SU-DHL-6 (cell line): Measurements from ENCODE around the gene MRM2.

Experiments
- H2AFZ ChIP-seq: fragments of 200-600 bp; sonication (generic); 2 replicates; pipeline ENCODE4 v1.6.1; 2014; ENCODE audit warnings: low read depth, mild to moderate bottlenecking, moderate library complexity, mixed read lengths, antibody characterized with exemption, low read length; ENCODE audit not compliant: severe bottlenecking
- H3F3A ChIP-seq: fragments of 200-600 bp; shearing (Covaris generic); 2 replicates; pipeline ENCODE4 v1.6.0; 2016; ENCODE audit warnings: antibody characterized with exemption, mild to moderate bottlenecking; ENCODE audit not compliant: insufficient read depth
- H3K27ac ChIP-seq: fragments of 200-600 bp; sonication (generic); 2 replicates; pipeline ENCODE4 v1.5.1; 2016; ENCODE audit warnings: low read depth, mild to moderate bottlenecking, low read length, moderate library complexity, mixed read lengths
- H3K27me3 ChIP-seq: fragments of 200-600 bp; sonication (generic), shearing (Covaris generic); 2 replicates; pipeline ENCODE4 v1.6.0; 2014; ENCODE audit warnings: mild to moderate bottlenecking, low read length
- H3K36me3 ChIP-seq: fragments of 200-600 bp; sonication (generic); 2 replicates; pipeline ENCODE4 v1.6.1; 2014; ENCODE audit warnings: mild to moderate bottlenecking, low read length, mixed read lengths
- H3K4me2 ChIP-seq: fragments of 300-600, 200-600 bp; shearing (Covaris generic), sonication (generic); 2 replicates; pipeline ENCODE4 v1.6.0; 2014; ENCODE audit warnings: low read length, low read depth, mild to moderate bottlenecking; ENCODE audit not compliant: poor library complexity, severe bottlenecking
- H3K4me3 ChIP-seq: fragments of 200-600 bp; sonication (generic); 2 replicates; pipeline ENCODE4 v1.5.1; 2014; ENCODE audit warnings: antibody characterized with exemption, low read length, mild to moderate bottlenecking, mixed read lengths; ENCODE audit not compliant: insufficient read depth, poor library complexity, severe bottlenecking
- H3K79me2 ChIP-seq: fragments of 200-600 bp; sonication (generic); 2 replicates; pipeline ENCODE4 v1.6.1; 2014; ENCODE audit warnings: mild to moderate bottlenecking, low read length, moderate library complexity; ENCODE audit not compliant: insufficient read depth
- H3K9ac ChIP-seq: fragments of 200-600 bp; sonication (generic); 2 replicates; pipeline ENCODE4 v1.7.0; 2014; ENCODE audit warnings: mild to moderate bottlenecking, low read length
- H3K9me2 ChIP-seq: fragments of 200-600 bp; sonication (generic); replicated peaks from 2 replicates; pipeline ENCODE4 v1.6.1; 2014; ENCODE audit warnings: low read length; ENCODE audit not compliant: insufficient read depth
- H3K9me3 ChIP-seq: fragments of 200-600 bp; sonication (generic); 2 replicates; pipeline ENCODE4 v1.6.1; 2014; ENCODE audit warnings: low read length, mixed read lengths; ENCODE audit not compliant: insufficient read depth
- H4K20me1 ChIP-seq: fragments of 200-600 bp; sonication (generic); 2 replicates; pipeline ENCODE4 v1.6.1; 2014; ENCODE audit warnings: low read depth, mild to moderate bottlenecking, antibody characterized with exemption, low read length, moderate library complexity, mixed read lengths
- CTCF ChIP-seq: fragments of 200-600 bp; sonication (generic); IDR thresholded peaks from one replicate; pipeline ENCODE4 v1.5.1; 2017; ENCODE audit warnings: antibody characterized with exemption, mild to moderate bottlenecking, low read length, moderate library complexity; ENCODE audit not compliant: insufficient read depth, poor library complexity, severe bottlenecking
- EZH2phosphoT487 ChIP-seq: fragments of 200-600 bp; sonication (generic), shearing (Covaris generic); conservative IDR thresholded peaks from 2 replicates; pipeline ENCODE4 v1.6.1; 2018; ENCODE audit warnings: mild to moderate bottlenecking, antibody characterized with exemption, low read length, moderate library complexity, mixed read lengths

Gene MRM2

GRCh38 chr7:2247141-2247995 is 5.4 kb upstream of the MRM2 start:
- TF ChIP-seq EZH2phosphoT487 (no peak), CTCF (peak; percentile 94)
- Histone ChIP-seq H3K9ac (no peak overlapping the region), H3K4me3 (no peak overlapping the region)

GRCh38 chr7:2245883-2246675 is 4.1 kb upstream of the MRM2 start:
- Histone ChIP-seq H3K36me3 (no peaks in the 10 kb centered on the region), H3K79me2 (peaks cover 28% of the 10 kb centered on the region), H3F3A (no peaks in the 10 kb centered on the region), H3K4me3 (no peak overlapping the region), H4K20me1 (no peaks in the 10 kb centered on the region), H3K9me3 (no peaks in the 10 kb centered on the region), H3K27ac (no peak overlapping the region), H3K27me3 (no peaks in the 10 kb centered on the region), H2AFZ (no peak overlapping the region), H3K9me2 (no peaks in the 10 kb centered on the region), H3K9ac (no peak overlapping the region), H3K4me2 (no peak overlapping the region)
- no peak for TF ChIP-seq EZH2phosphoT487
- no peak for TF ChIP-seq CTCF

More at GRCh38 chr7:2247141-2247995, 5.4 kb upstream of the MRM2 start:
- no peak overlapping the region for H3K27ac ChIP-seq
- no peaks in the 10 kb centered on the region for H4K20me1 ChIP-seq
- peaks cover 16% of the 10 kb centered on the region for H3K79me2 ChIP-seq
- no peaks in the 10 kb centered on the region for H3F3A ChIP-seq
- H3K9me3 ChIP-seq, result no peaks in the 10 kb centered on the region
- no peaks in the 10 kb centered on the region for H3K36me3 ChIP-seq
- H3K27me3 ChIP-seq, result no peaks in the 10 kb centered on the region
- H2AFZ ChIP-seq, result no peak overlapping the region
- H3K9me2 ChIP-seq, result no peaks in the 10 kb centered on the region
- H3K4me2 ChIP-seq, result no peak overlapping the region

DNA sequence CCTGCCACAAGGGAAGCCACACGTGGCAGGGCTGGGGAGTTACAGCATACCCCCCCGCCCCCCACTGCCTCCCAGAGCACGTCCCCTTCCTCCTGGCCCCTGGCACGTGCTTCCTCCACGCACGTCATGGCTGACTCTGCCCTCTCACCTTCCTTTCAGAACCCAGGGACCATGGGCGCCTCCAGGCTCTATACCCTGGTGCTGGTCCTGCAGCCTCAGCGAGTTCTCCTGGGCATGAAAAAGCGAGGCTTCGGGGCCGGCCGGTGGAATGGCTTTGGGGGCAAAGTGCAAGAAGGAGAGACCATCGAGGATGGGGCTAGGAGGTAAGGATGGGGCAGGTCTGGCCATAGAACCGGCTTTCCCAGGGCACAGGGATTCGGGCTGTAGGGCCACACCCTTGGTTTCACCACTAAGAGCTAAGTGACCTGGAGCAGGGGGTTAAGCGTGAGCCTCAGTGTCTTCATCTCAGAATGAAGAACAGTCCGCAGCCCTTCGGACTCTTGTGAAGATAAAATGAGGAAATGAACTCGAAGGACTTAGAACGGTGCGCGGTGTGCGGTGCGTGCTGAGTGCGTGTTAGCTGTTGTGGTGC is 2.5 kb upstream of the MRM2 start:
- no peak overlapping the region for H3K27ac ChIP-seq

More for the DNA sequence above, 2.5 kb upstream of the MRM2 start:
- H3K9me2 ChIP-seq, result no peaks in the 10 kb centered on the region
- H3K36me3 ChIP-seq, result no peaks in the 10 kb centered on the region
- H3K4me2 ChIP-seq, result no peak overlapping the region
- no peaks in the 10 kb centered on the region for H4K20me1 ChIP-seq
- no peaks in the 10 kb centered on the region for H3K27me3 ChIP-seq
- H3K9ac ChIP-seq, result no peak overlapping the region
- no peak overlapping the region for H3K4me3 ChIP-seq
- peaks cover 42% of the 10 kb centered on the region for H3K79me2 ChIP-seq
- H3F3A ChIP-seq, result 0 out of 2 replicates have a peak, but pooled peaks cover 5% of the 10 kb centered on the region
- no peak for TF ChIP-seq CTCF
- TF ChIP-seq EZH2phosphoT487, result no peak
- H2AFZ ChIP-seq, result no peak overlapping the region
- no peaks in the 10 kb centered on the region for H3K9me3 ChIP-seq
